ENCODE measurements around the gene ACADM.
"Not testable (repeated sequence)": the region's sequence is repeated elsewhere in the genome, so short reads cannot be mapped to it uniquely, and the experiment has no call there.

- TF ChIP-seq, protein P1, sequence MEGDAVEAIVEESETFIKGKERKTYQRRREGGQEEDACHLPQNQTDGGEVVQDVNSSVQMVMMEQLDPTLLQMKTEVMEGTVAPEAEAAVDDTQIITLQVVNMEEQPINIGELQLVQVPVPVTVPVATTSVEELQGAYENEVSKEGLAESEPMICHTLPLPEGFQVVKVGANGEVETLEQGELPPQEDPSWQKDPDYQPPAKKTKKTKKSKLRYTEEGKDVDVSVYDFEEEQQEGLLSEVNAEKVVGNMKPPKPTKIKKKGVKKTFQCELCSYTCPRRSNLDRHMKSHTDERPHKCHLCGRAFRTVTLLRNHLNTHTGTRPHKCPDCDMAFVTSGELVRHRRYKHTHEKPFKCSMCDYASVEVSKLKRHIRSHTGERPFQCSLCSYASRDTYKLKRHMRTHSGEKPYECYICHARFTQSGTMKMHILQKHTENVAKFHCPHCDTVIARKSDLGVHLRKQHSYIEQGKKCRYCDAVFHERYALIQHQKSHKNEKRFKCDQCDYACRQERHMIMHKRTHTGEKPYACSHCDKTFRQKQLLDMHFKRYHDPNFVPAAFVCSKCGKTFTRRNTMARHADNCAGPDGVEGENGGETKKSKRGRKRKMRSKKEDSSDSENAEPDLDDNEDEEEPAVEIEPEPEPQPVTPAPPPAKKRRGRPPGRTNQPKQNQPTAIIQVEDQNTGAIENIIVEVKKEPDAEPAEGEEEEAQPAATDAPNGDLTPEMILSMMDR (IDR thresholded peaks at IDR 0.05): not testable (repeated sequence)
- TF ChIP-seq ZFX (IDR thresholded peaks at IDR 0.05; ENCODE audit: borderline replicate concordance): not testable (repeated sequence)
Measured at GRCh38 chr1:75677964-75678363, 46.5 kb upstream of the ACADM start.
